GM18907 (cell line): ENCODE measurements around the gene BCKDHA.
"Not testable (repeated sequence)": the region's sequence is repeated elsewhere in the genome, so short reads cannot be mapped to it uniquely, and the experiment has no call there.

ENCODE experiments used
- ATAC-seq: cut with Tn5 transposase; IDR thresholded peaks from one replicate; pipeline ENCODE4 v1.9.1; 2021; ENCODE audit warnings: mild to moderate bottlenecking, moderate library complexity; ENCODE audit not compliant: unreplicated experiment

The BCKDHA gene

DNA sequence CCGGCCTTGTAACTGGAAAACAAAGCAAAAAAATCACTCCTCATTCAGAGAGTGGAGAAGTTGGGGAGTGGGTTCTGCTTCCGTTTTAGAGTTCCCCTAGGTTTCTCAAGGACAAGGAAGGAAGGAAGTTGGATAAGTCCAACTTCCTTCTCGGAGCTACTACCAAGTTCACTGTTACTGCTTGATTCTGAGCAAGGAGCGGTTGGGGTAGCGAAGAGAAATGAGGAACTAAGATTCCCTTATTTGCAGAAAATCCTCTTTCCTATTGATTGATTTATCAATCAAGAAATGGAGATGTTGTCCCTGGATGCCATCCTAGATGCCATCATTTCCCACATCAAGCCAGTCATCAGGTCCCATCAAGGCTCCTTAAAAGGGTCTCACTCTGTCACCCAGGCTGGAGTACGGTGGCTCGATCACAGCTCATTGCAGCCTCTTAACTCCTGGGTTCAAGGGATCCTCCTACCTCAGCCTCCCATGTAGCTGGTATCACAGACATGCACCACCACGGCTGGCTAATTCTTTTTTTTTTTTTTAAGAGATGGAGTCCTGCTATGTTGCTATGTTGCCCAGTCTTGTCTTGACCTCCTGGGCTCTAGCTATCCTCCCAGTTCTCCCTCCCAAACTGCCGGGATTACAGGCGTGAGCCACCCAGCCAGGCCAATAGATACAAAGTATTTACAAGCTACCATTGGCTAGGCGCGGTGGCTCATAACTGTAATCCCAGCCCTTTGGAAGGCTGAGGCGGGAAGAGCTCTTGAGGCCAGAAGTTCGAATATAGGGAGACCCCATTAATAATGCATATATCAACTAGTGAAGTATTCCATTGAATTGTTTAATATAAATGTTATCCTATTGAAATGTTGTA, 32.9 kb upstream of the BCKDHA start:
- ATAC-seq, result no peak

DNA sequence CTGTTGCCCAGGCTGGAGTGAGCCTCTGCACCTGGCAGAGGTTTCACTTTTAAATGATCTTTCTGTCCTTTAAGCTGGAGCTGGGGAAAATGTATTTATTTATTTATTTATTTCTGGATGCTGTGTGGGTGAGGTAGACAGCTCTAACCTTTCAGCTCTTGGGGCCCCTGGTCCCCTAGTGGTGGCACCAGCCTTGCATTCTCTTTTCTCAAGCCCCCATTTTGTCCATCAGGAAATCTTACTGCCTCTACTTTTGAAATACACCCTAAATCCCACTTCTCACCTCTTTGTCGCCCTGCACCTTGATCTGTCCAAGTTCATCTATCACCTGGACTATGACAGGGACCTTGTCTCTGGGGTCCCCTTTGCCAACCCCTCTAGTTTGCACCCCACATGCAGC, 31.5 kb upstream of the BCKDHA start:
- ATAC-seq, result no peak

DNA sequence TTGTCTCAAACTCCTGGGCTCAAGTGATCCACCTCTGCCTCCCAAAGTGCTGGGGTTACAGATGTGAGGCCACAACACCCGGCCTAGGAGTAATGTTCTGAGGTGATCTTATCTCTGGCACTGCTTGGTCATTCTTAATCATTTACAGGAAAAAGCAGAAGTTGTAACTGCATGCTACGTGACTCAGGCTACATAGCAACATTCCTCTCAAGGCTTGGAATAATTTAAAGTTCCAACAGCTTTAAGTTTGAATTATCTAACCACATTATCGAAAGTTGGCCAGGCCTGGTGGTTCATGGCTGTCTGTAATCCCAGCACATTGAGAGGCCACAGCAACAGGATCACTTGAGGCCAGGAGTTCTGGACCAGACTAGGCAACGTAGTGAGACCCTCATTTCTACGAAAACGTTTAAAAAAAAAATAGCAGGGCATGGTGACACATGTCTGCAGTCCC, 29.7 kb upstream of the BCKDHA start:
- ATAC-seq, result peak; percentile 34

DNA sequence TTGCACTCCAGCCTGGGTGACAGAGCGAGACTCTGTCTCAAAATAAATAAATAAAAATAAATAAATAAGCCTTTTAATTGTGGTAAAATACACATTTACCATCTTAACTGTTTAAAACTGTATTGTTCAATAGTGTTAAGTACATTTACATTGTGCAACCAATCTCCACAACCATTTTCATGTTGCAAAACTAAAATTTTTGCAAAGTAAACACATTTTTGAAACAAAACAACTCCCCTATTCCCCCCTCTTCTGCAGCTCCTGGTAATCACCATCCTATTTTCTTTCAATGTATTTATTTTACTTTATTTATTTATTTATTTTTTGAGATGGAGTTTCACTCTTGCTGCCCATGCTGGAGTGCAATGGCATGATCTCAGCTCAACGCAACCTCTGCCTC, 27.8 kb upstream of the BCKDHA start:
- ATAC-seq, result no peak

DNA sequence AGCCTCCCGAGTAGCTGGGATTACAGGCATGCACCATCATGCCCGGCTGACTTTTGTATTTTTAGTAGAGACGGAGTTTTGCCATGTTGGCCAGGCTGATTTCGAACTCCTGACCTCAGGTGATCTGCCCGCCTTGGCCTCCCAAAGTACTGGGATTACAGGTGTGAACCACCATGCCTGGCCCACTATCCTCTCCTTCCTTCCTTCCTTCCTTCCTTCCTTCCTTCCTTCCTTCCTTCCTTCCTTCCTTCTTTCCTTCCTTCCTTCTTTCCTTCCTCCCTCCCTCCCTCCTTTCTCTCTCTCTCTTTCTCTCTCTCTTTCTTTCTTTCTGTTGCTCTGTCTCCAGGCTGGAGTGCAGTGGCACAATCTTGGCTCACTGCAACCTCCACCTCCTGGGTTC, 26.5 kb upstream of the BCKDHA start:
- not testable (repeated sequence) for ATAC-seq

DNA sequence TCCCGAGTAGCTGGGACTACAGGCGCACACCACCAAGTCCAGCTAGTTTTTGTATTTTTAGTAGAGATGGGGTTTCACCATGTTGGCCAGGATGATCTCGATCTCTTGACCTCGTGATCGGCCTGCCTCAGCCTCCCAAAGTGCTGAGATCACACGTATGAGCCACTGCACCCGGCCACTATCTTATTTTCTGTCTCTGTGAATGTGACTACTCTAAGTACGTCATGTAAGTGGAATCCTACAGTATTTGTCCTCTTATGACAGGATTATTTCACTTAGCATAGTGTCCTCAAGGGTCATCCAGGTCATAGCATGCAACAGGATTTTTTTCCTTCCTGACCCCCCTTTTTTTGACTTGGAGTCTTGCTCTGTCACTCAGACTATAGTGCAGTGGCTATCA, 26.1 kb upstream of the BCKDHA start:
- no peak for ATAC-seq

DNA sequence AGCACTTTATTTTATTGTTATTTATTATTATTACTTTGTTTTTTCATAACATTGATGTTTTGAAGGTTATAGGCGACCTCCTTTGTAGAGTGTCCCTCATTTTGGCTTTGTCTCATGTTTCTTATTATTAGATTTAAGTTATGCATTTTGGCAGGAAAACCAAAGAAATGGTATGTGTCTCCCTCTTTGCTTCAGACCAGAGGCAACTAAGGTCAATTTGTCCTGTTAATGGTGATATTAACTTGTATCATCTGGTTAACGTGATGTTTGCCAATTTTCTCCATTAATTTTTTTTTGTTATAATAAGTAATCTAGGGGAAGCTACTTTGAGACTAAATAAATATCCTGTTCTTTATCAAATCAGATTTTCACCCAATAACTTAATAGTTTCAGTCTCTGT, 25.1 kb upstream of the BCKDHA start:
- ATAC-seq, result no peak

DNA sequence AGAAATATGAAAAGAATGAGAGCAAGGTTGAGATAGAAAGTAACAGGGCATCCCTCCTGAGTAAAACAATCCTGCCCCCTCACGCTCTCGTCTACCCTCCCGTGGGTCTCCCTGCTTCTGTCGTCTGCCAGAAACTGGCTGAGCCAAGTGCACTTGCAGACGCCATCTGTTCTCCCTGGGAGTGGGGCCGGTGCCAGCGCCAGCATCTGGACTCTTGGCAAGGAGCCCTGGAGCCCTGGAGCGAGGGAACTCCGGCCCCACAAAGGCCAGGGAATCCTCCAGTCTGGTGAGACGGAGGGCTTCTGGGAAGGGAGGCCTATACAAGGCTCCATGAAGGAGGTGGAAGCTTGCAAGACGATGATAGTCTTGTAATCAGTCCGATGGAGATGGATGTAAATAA, 23.6 kb upstream of the BCKDHA start:
- ATAC-seq, result no peak

DNA sequence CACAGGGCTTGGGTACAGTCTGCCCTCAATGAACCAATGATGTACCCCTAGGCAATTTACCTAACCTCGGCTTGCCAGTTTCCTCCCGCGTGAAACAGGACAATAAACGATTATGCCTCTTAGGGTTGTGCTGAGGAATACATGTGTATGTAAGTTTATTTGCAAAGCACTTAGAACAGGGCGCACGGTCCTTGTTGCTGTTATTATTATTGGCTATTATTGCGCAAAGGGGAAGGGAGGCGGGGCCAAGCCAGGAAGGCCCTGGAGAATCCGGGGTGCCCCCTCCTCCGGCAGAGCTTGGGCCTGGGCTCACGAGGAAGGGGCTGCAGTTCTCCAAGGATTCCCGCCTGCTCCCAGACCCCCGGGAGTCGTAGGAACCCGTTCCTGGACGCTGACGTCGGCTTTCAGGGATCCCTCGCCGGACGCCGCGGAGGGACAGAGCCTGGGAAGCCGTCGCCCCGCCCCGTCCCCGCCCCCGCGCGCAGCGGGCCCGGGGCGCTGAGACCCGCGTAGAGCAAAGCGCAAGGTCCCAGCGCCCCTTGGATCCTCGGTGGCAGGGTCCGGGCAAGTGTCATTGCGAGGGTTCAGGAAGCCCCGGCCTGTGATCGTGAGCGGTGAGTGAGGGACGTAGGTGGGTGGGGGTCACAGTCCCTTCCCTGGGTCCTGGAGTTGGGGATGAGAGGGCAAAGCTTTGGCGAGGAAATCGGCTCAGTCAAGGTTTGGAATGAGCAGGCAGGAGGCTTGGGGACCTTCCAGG, 21.2 kb upstream of the BCKDHA start, which contains the start of gene TMEM91:
TSS of gene TMEM91 (plus strand) at position 293 of the 757 bp plus-strand sequence. CDS start 1,777 bp downstream, outside the sequence.
- no peak for ATAC-seq

DNA sequence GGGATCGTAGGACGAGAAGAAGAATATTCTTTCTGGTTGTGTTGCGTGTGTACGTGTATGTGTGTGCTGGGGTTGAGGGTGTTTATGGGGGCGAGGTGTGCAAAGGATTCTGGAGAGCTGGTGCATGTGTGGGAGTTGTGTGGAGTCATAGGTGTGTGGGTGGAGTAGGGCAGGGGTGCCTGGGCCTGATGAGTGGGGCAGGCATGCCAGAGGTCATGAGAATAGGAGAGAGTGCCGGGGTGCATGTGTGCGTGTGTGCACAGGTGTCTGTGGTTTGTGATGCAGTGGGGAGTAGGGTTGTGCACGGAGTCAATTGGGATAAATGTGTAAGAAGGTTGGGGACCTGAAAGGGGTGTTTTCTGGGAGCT, 20.6 kb upstream of the BCKDHA start:
- no peak for ATAC-seq

DNA sequence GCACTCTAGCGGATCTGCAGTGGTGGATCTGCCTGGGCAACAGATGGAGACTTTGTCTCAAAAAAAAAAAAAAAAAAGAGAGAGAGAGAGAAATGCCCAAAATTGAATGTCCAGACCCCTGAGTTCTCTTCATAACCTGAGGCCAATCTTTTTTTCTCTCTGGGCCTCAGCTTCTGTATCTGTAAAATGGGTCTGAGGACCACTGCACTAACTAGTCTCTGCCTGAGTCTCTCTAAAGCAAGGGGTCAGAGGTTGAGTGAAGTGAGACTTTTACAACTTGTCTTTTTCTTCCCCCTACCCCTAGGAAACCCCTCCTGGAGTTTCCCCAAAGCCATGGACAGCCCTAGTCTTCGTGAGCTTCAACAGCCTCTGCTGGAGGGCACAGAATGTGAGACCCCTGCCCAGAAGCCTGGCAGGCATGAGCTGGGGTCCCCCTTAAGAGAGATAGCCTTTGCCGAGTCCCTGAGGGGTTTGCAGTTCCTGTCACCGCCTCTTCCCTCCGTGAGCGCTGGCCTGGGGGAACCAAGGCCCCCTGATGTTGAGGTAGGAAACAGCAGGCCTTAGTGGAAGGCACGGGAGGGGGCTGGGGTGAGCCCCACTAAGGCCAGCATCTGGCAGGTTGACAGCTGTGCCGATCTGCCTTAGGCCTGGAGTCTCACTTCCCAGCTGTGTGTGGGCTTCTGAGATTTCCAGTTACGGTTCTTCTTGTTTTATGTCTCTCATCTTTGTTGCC, 19.5 kb upstream of the BCKDHA start:
- peak; percentile 64 for ATAC-seq

DNA sequence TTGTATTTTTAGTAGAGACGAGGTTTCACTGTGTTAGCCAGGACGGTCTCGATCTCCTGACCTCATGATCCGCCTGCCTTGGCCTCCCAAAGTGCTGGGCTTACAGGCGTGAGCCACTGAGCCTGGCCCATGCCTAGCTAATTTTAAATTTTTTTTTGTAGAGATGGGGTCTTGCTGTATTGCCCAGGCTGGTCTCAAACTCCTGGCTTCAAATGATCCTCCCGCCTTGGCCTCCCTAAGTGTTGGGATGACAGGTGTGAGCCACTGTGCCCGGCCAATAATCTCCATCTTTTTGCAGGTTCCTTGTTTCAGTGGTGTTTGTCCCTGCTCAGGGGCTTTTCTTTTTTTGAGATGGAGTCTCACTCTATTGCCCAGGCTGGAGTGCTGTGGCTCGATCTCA, 16.1 kb upstream of the BCKDHA start:
- ATAC-seq, result not testable (repeated sequence)

DNA sequence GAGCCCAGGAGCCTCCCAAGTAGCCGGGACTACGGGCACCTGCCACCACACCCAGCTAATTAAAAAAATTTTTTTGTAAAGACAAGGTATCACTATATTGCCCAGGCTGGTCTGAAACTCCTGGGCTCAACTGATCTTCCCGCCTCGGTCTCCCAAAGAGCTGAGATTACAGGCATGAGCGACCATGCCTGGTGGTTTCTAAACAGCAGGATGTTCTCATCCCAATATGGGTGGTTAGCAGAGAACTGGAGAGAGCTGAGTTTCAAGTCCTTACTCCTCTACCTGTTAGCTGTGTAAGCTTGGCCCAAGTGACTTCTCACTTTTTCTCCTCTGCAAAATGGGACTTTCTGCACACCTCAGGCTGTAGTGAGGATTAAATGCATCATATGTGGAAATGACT, 13.3 kb upstream of the BCKDHA start:
- no peak for ATAC-seq

DNA sequence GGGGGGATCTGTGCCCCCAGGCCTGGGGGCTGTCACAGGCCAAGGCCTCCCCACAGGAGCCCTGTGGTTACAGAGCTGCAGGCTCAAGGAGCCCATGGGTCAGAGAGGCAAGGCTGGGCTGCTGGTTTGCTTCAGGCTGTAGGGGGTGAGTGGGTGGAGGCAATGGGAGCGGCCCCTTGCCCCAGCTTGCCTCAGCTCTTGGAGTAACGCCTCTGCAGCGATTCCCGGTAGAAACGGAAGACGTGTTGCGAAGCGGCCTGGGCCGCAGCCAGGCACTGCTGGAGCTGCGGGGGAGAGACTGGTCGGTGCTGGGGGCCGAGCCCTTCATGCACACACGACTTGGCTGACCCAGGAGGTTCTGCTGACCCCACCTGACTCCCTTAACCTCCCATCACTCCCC, 11.2 kb upstream of the BCKDHA start:
- ATAC-seq, result no peak

DNA sequence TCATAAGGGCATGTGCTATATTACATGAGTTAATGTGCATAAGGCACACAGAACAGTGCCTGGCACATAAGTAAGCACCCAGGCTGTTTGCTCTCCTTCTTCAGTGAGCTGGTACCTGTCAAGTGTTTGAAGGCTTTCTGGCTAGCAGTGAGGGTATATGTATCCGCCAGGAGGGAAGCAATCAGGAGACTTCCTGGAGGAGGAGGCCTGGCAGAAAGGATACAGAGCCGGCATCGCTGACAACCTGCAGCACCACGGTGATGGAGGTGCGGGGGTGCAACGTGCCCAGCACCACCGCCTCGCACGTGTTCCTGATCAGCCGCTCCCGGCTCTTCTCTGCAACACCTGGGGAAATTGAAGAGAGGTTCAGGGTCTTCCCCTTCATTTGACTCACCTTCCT, 6.0 kb upstream of the BCKDHA start:
- ATAC-seq, result no peak

DNA sequence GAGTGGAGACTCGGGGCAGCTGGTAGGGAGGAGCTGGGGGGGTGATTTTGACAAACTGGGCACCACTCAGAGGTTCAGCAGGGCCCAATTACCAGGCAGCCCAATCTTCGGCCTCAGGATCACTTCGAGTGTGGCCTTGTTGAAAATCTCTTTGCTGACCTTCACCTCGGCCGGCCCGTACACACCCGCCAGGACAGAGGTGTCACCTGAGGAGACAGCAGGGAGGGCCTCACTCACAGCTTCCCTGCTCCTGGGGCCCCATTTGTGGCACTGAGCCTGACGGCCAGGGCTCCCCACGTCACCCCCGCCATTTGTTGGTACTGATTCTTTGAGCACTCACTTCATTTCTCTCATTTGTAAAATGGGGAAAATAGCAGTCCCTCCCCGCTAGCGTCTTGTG, 4.8 kb upstream of the BCKDHA start:
- no peak for ATAC-seq

DNA sequence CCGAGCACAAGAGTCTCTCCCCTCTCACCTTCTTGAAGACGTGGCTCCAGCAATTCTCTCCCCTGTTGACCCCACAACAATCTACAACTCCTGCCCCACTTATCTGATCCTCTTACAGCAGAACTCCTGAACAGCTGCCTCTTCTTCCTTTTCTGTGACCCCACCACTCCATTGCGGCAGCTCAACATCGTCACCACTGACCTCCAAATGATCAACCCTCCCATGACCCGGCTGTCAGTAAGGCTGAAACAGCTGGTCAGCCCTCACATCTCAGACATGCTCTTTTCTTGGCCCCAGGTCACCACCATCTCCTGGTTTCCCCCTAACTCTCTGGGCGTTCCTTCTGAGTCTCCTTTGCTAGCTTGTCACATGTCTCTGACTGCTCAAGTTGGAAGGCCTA, 2.3 kb upstream of the BCKDHA start:
- no peak for ATAC-seq

DNA sequence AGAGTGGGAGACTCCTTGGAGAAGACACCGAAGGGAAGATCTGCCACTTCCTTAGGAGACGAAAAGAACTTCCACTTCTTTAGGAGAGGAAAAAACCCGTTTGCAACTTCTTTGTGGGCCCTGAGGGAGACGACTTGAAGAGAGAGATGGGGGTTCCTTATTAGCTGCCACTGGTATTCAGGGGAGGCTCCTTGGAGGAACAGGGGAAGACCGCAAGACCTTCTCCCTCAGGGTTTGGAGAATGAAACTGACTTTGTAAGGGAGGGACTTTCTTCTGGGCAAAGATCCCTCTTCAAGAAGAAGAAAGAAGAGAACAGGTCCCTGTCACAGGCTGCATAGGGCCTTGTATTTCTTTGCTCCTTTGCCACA, 416 bp downstream of the BCKDHA start:
- ATAC-seq, result no peak

DNA sequence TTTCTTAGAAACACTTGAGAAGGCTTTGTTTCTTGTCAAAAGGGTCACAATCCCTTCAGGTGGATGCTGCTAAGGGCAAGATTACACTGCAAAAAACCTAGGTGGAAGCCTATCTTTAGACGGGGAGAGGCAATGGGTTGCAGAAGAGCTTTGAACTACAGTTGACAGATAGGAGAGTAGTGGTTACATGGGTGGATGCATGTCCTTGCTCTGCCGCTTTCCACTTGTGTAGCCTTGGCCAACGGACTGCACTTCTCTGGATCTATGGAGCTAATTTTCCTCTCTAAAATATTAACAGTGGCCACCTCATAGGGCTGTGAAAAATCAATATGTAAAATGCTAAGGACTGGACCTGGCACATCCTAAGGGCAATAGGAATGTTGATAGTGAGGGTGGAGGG, 980 bp downstream of the BCKDHA start:
- ATAC-seq, result no peak

DNA sequence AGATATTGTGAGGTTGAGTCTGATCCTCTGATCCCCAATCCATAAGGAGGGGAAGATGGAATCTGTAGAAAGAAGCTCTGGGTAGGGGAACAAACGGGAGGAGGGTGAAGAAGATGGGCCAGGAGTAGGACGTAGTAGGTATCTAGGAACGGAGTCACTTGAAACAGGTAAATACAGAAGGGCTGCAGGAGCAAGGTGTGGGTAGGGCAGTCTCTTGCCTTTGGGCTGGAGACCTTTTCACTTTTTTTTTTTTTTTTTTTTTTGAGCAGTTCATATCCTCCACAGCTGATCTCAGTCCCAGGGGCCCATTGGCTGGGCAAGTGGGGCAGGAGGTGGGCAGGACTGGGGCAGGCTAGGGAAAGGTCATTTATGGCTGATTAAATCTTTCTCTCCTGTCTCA, 1.5 kb downstream of the BCKDHA start:
- ATAC-seq, result no peak

DNA sequence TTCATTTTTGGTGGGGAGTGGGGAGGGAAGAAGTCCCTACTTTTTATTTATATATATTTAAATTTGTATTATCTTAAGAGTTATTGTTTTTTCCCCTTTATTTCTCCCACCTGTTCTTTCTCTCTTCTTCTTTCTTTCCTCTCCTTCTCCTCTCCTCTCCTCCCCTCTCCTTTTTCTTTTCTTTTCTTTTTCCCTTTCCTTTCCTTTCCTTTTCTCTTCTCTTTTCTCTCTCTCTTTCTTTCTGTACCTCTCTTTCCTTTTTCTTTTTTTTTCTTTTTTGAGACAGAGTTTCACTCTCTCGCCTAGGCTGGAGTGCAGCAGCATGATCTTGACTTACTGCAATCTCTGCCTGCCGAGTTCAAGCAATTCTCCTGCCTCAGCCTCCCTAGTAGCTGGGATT, 1.9 kb downstream of the BCKDHA start:
- ATAC-seq, result no peak

DNA sequence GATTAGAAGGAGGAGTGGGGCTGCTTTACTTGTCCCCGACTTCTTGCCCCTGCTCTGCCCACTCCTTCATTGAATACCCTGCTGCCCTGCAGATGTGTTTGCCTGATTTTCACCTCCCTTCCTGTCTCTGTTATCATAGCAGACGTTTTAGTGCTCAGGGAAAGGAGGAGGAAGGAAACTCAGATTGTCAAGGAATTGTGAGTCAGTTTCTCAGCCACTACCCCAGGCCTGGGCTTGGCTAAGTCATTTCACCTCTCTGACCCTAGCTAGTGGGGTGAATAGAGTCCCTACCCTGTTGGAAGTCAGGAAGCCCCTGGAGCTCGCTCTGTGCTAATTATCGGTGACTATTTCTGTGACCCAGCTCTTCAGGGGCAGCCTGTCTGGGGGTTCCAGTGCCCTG, 3.9 kb downstream of the BCKDHA start:
- ATAC-seq, result no peak
